ENCODE results near the gene SCYL2. TPM values are rescaled to one million over a fixed set of nuclear protein-coding genes. Genes with fewer than 3 reads are reported as not detected.

SCYL2 gene
- total and polyA plus RNA-seq, 2 experiments from 2014 or later, result 15.0 to 57.5 TPM

DNA sequence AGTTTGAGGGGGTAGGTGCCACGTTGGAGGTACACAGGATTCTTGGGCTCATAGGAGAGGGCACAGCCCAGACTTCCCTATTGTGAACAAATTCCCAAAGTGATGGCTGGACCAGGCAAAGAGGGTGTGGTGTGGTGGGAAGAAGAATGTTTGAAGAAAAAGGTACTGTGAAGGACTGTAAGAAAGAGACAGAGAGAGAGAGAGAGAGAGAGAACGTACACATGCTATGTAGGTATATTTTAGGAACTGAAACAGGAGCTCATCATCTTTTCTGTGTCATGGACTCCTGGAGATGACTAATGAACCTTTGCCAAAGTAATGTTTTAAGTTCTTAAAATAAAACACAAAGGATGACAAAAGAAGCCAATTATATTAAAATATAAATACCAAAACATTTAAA lies 114.4 kb downstream of the SCYL2 start (continued):
- TF ChIP-seq, protein P1, sequence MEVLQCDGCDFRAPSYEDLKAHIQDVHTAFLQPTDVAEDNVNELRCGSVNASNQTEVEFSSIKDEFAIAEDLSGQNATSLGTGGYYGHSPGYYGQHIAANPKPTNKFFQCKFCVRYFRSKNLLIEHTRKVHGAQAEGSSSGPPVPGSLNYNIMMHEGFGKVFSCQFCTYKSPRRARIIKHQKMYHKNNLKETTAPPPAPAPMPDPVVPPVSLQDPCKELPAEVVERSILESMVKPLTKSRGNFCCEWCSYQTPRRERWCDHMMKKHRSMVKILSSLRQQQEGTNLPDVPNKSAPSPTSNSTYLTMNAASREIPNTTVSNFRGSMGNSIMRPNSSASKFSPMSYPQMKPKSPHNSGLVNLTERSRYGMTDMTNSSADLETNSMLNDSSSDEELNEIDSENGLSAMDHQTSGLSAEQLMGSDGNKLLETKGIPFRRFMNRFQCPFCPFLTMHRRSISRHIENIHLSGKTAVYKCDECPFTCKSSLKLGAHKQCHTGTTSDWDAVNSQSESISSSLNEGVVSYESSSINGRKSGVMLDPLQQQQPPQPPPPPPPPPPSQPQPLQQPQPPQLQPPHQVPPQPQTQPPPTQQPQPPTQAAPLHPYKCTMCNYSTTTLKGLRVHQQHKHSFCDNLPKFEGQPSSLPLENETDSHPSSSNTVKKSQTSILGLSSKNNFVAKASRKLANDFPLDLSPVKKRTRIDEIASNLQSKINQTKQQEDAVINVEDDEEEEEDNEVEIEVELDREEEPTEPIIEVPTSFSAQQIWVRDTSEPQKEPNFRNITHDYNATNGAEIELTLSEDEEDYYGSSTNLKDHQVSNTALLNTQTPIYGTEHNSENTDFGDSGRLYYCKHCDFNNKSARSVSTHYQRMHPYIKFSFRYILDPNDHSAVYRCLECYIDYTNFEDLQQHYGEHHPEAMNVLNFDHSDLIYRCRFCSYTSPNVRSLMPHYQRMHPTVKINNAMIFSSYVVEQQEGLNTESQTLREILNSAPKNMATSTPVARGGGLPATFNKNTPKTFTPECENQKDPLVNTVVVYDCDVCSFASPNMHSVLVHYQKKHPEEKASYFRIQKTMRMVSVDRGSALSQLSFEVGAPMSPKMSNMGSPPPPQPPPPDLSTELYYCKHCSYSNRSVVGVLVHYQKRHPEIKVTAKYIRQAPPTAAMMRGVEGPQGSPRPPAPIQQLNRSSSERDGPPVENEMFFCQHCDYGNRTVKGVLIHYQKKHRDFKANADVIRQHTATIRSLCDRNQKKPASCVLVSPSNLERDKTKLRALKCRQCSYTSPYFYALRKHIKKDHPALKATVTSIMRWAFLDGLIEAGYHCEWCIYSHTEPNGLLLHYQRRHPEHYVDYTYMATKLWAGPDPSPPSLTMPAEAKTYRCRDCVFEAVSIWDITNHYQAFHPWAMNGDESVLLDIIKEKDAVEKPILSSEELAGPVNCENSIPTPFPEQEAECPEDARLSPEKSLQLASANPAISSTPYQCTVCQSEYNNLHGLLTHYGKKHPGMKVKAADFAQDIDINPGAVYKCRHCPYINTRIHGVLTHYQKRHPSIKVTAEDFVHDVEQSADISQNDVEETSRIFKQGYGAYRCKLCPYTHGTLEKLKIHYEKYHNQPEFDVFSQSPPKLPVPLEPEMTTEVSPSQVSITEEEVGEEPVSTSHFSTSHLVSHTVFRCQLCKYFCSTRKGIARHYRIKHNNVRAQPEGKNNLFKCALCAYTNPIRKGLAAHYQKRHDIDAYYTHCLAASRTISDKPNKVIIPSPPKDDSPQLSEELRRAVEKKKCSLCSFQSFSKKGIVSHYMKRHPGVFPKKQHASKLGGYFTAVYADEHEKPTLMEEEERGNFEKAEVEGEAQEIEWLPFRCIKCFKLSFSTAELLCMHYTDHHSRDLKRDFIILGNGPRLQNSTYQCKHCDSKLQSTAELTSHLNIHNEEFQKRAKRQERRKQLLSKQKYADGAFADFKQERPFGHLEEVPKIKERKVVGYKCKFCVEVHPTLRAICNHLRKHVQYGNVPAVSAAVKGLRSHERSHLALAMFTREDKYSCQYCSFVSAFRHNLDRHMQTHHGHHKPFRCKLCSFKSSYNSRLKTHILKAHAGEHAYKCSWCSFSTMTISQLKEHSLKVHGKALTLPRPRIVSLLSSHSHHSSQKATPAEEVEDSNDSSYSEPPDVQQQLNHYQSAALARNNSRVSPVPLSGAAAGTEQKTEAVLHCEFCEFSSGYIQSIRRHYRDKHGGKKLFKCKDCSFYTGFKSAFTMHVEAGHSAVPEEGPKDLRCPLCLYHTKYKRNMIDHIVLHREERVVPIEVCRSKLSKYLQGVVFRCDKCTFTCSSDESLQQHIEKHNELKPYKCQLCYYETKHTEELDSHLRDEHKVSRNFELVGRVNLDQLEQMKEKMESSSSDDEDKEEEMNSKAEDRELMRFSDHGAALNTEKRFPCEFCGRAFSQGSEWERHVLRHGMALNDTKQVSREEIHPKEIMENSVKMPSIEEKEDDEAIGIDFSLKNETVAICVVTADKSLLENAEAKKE (CRISPR knock-in tag; IDR thresholded peaks at IDR 0.05), result no peak
- TF ChIP-seq NANOG (IDR thresholded peaks at IDR 0.05; ENCODE audit: borderline replicate concordance) (no peak), STAT1 (IDR thresholded peaks at IDR 0.05; ENCODE audit: unreplicated experiment) (no peak), CREB1 (CRISPR knock-in tag; IDR thresholded peaks at IDR 0.05; ENCODE audit: low read depth) (no peak), JUNB (IDR thresholded peaks at IDR 0.05; ENCODE audit: unreplicated experiment) (no peak)
- TF ChIP-seq, protein P2, sequence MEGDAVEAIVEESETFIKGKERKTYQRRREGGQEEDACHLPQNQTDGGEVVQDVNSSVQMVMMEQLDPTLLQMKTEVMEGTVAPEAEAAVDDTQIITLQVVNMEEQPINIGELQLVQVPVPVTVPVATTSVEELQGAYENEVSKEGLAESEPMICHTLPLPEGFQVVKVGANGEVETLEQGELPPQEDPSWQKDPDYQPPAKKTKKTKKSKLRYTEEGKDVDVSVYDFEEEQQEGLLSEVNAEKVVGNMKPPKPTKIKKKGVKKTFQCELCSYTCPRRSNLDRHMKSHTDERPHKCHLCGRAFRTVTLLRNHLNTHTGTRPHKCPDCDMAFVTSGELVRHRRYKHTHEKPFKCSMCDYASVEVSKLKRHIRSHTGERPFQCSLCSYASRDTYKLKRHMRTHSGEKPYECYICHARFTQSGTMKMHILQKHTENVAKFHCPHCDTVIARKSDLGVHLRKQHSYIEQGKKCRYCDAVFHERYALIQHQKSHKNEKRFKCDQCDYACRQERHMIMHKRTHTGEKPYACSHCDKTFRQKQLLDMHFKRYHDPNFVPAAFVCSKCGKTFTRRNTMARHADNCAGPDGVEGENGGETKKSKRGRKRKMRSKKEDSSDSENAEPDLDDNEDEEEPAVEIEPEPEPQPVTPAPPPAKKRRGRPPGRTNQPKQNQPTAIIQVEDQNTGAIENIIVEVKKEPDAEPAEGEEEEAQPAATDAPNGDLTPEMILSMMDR (conservative IDR thresholded peaks at IDR 0.05; ENCODE audit: low read depth in 2 of 2), result no peak

DNA sequence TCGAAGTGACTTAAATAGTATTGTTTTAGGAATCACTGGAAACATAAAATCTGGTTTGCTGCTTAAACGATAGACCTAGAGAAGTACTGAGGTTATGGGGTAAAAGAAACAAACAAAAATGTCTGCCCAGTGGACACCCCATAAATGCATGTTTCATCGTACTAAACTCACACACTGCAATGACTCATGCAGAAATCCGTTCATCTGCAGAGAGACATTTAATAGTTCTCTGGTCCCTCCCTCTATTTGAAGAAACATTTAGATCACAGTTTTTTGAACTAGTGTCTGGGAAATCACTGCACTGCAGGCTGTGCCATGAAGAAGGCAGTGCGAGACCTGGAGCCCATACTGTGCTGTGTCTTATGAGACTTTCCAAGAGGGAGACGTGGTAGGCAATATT lies 115.4 kb downstream of the SCYL2 start:
- Histone ChIP-seq H3K36me3 (ENCODE audit: insufficient read depth) (no peaks in the 10 kb centered on the region), H3K27ac (ENCODE audit: low read depth) (no peak overlapping the region), H3K9me2 (ENCODE audit: insufficient read depth) (no peaks in the 10 kb centered on the region), H3K79me2 (replicated peaks; ENCODE audit: insufficient read depth) (no peaks in the 10 kb centered on the region), H3K4me3 (no peak overlapping the region), H3K4me2 (no peak overlapping the region), H3K27me3 (ENCODE audit: insufficient read depth) (no peaks in the 10 kb centered on the region), H4K20me1 (replicated peaks; ENCODE audit: insufficient read depth) (no peaks in the 10 kb centered on the region), H2AFZ (peak overlapping the region; percentile 38), H3K4me1 (ENCODE audit: insufficient read depth) (peaks cover 6% of the 10 kb centered on the region; the same call in 1 of the 2 replicates), H3F3A (replicated peaks; ENCODE audit: low read depth) (no peaks in the 10 kb centered on the region)
- ATAC-seq (no peak), DNase-seq (ENCODE audit: low spot score) (no peak)
- no peaks in the 10 kb centered on the region for H3K9me3 Mint-ChIP-seq
- no peaks in the 10 kb centered on the region for H3K27me3 Mint-ChIP-seq (ENCODE audit: insufficient read depth, low read depth, poor library complexity)
- H3K4me3 Mint-ChIP-seq, result no peak overlapping the region
- peaks cover 3% of the 10 kb centered on the region; the same call in 1 of the 3 replicates for H3K4me1 Mint-ChIP-seq
- no peaks in the 10 kb centered on the region for H3K36me3 Mint-ChIP-seq (ENCODE audit: low read depth)
- no peak overlapping the region for H3K27ac Mint-ChIP-seq
- TF ChIP-seq ZNF114 (CRISPR knock-in tag; IDR thresholded peaks at IDR 0.05), result no peak
- TF ChIP-seq ZNF331 (CRISPR knock-in tag; IDR thresholded peaks at IDR 0.05; ENCODE audit: low read depth), result no peak
- TF ChIP-seq, protein P3, sequence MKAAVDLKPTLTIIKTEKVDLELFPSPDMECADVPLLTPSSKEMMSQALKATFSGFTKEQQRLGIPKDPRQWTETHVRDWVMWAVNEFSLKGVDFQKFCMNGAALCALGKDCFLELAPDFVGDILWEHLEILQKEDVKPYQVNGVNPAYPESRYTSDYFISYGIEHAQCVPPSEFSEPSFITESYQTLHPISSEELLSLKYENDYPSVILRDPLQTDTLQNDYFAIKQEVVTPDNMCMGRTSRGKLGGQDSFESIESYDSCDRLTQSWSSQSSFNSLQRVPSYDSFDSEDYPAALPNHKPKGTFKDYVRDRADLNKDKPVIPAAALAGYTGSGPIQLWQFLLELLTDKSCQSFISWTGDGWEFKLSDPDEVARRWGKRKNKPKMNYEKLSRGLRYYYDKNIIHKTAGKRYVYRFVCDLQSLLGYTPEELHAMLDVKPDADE (IDR thresholded peaks at IDR 0.05), result no peak
- TF ChIP-seq, protein P2 (conservative IDR thresholded peaks at IDR 0.05; ENCODE audit: low read depth in 2 of 2), result no peak
- no peak for TF ChIP-seq CREB1 (CRISPR knock-in tag; IDR thresholded peaks at IDR 0.05; ENCODE audit: low read depth)
- TF ChIP-seq POLR2AphosphoS5 (IDR thresholded peaks at IDR 0.05; ENCODE audit: low read depth), result no peak
- no peak for TF ChIP-seq EZH2 (IDR thresholded peaks at IDR 0.05; ENCODE audit: low read depth, unreplicated experiment)
- no peak for TF ChIP-seq EZH2phosphoT487 (IDR thresholded peaks at IDR 0.05; ENCODE audit: unreplicated experiment)
- TF ChIP-seq STAT1 (IDR thresholded peaks at IDR 0.05; ENCODE audit: unreplicated experiment), result no peak

Data from GM23338 (cell line).